HG02870 (cell line): ENCODE measurements around the gene RPS6KA3.
"Not testable (repeated sequence)": the region's sequence is repeated elsewhere in the genome, so short reads cannot be mapped to it uniquely, and the experiment has no call there.

Experiments
- ATAC-seq: cut with Tn5 transposase; IDR thresholded peaks from one replicate; pipeline ENCODE4 v1.9.1; 2021; ENCODE audit warnings: mild to moderate bottlenecking, moderate library complexity; ENCODE audit not compliant: unreplicated experiment

Gene RPS6KA3

GRCh38 chrX:20265726-20266681 is 705 bp downstream of the RPS6KA3 start:
- ATAC-seq: peak; percentile 4

DNA sequence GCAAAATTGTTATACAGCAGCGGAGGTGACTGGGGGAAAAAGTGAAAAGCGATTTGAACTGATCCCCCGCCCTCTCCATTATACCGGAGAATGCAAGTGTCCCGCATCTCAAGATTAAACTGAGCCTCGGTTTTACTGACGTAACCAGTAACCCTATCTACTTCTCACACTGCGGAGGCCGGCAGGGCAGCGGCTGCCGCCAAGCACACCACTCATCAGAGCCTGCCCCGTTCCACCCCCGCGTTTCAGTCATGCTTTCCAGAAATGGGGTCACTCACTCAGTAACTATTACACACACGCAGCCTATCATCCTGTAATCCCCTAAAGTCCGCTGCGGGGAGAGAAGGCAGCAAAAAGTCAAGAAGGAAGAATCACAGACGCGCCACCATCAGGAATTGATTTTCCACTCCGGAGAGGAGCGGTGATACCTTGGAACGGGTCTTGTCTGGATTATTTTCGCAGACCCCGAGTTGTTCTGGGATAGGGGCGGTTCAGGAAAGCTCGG is 1.4 kb downstream of the RPS6KA3 start:
- ATAC-seq: peak; percentile 38

DNA sequence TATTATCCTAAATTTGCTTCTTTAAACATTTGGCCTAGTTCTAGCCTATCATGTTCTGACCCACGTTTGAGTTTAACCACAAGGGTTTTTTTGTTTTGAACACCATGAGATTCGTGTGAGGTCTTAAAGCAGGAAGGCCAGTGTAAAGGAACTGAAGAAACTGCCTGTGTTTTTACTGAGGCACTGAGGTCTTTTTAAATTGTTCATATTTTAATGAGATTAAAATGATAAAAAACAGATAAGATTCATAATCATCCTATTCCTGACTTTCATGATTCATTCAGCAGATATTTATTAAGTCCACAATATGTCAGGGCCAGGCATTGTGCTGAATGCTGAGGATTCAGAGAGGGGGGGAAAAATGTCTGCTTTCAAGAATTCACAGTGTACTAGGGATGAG is 3.2 kb downstream of the RPS6KA3 start:
- no peak for ATAC-seq

GRCh38 chrX:20260885-20261284 is 5.8 kb downstream of the RPS6KA3 start:
- no peak for ATAC-seq

GRCh38 chrX:20254712-20255299 is 11.9 kb downstream of the RPS6KA3 start:
- no peak for ATAC-seq

DNA sequence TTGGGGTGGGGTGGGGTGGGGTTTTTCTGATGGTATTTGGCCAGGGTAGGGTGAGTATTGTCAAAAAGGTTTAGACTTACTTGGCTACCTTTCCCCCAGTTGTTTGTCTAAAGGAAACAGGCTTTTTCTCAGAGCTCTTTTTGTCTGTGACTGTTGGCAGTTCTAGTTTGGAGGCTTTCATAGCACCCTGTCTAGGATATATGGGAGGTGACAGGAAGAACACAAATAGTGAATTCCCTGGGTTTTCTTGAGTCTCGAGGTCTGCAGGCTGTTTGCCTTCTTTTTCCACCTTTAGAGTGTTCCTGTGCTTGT is 13.5 kb downstream of the RPS6KA3 start:
- no peak for ATAC-seq

DNA sequence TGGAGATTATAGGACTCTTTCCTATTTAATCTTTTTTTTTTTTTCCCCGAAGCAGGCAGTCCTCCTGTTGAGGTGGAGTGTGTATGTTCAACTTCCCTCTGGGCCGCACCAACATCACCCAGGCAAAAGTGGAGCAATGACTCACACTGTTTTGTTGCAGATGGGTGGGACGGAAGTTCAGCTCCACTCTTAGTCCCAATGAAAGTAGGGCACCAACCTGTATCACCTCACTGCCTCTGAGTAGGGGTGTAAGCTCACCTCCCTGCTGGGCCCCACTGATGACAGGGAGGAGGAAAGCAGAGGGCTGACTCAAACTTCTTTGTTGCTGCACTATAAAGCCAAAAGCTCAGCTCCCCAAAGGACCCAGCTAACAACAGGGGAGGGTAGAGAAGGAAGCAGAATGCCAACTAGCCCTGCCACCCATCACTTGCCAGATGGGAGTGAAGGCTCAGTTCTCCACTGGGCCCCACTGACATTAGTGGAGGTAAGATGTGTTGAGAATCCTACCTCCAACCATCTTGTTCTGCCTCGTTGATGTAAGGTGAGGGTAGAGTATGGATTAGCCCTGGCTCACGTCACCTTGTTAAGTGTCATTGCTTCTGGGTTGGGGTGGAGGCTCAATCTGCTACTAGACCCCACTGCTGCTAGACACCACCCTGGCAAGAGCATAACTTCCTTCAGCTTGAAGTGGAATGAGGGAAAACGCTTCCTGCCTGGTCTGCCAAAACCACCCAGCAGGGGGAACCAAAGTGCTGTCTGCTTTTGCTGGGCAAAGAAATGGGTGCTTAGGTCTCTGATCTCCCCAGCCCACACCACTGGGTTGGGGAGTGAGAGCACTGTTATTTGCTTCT is 14.1 kb downstream of the RPS6KA3 start:
- peak; percentile 81 for ATAC-seq

GRCh38 chrX:20251691-20252090 is 15.0 kb downstream of the RPS6KA3 start:
- no peak for ATAC-seq

- not testable (repeated sequence) for ATAC-seq
Measured at GRCh38 chrX:20250146-20250545, 16.6 kb downstream of the RPS6KA3 start.

GRCh38 chrX:20248592-20249192 is 18.0 kb downstream of the RPS6KA3 start:
- ATAC-seq: no peak

DNA sequence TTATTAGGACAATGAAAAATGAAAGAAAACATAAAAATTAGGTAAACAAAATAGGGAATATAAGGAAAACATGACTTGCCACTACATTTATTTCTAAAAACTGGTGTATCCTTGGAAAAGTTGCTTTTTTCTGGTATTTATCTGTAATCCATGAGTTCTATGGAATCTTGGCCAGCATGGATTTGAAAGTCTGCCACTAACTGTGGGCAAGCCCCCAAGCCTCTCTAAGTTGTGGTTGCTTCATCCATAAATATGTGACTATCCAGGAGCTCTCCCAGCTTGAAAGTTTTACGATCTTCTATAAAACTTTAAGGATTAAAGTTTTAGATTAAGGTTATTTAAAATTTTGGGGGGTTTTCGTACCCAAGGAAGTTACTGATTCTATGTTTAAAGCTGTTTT is 21.8 kb downstream of the RPS6KA3 start:
- ATAC-seq: no peak

- no peak for ATAC-seq
Measured at GRCh38 chrX:20240201-20240600, 26.5 kb downstream of the RPS6KA3 start.

- ATAC-seq: no peak
Measured at GRCh38 chrX:20237864-20238263, 28.8 kb downstream of the RPS6KA3 start.

- ATAC-seq: no peak
Measured at GRCh38 chrX:20235755-20236154, 31.0 kb downstream of the RPS6KA3 start.

DNA sequence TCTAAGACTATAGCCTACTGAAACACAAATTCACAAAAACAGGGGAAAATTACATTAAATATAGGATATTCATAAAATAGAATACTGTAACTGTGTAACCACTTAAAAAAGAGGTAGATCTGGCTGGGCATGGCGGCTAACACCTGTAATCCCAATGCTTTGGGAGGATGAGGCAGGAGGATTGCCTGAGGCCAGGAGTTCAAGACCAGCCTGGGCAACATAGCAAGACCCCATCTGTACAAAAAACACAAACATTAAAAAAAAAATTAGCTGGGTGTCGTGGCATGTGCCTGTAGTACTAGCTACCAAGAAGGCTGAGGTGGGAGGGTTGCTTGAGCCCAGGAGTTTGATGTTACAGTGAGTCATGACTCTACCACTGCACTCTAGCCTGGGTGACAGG is 33.4 kb downstream of the RPS6KA3 start:
- ATAC-seq: no peak

DNA sequence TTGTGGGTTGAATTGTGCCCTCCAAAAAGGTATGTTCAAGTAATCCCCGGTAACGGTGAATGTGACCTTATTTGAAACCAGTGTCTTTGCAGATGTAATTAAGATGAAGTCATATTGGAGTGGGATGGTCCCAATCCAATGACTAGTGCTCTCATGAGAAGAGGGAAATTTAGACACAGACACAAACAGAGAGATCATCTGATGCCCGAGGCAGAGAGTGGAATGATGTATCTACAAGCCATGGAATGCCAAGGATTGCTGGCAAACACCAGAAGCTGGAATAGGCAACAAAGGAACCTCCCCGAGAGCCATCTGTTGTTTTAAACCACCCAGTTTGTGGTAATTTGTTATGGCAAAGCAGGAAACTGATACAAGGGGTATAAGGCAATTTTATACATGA is 35.1 kb downstream of the RPS6KA3 start:
- no peak for ATAC-seq

GRCh38 chrX:20230406-20230805 is 36.3 kb downstream of the RPS6KA3 start:
- ATAC-seq: peak; percentile 82

GRCh38 chrX:20229155-20229554 is 37.6 kb downstream of the RPS6KA3 start:
- no peak for ATAC-seq

- ATAC-seq: no peak
Measured at GRCh38 chrX:20228245-20228644, 38.5 kb downstream of the RPS6KA3 start.

DNA sequence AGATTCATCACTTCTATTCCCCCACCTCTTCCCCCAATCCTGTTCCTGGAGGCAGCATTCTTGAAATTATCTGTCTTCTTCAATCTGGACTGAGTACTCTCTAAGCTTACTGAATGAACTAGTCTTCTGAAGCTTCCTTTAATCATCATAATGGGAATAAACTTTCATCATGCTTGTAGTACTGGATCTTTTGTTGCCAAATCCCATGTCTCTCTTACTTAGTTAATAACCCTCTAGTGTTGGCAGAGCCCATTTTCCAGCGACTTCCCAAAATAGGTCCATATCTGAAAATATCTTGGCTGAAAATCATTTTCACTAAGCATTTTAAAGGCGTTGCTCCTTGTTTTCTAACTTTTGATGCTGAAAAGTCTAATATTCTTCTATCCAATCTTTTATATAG is 39.6 kb downstream of the RPS6KA3 start:
- no peak for ATAC-seq

DNA sequence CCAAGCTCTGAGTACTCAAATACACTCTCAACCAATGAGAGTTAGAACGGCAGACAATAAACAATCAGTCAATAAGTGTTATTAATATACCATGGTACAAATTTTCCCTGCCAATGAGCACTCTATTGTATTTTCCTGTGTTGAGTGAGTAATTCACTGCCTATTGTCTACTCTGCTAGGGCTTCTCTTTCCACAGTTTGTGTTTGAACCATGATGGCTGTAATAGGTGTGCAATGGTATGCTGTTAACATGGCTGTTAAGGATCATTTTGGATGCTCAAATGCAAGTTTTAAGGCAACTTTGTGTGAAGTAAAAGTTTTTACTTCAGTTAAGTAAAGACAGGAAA is 41.2 kb downstream of the RPS6KA3 start:
- no peak for ATAC-seq
